ENCODE data around the gene DDB1.

DDB1 gene

GRCh38 chr11:61281581-61282250, 51.2 kb downstream of the DDB1 start:
- H3K9me3 Mint-ChIP-seq (ENCODE audit: low read depth): no peaks in the 10 kb centered on the region
- no peak overlapping the region for H3K27ac Mint-ChIP-seq
- H3K4me1 Mint-ChIP-seq (ENCODE audit: low read depth): peaks cover 3% of the 10 kb centered on the region
- no peaks in the 10 kb centered on the region for H3K27me3 Mint-ChIP-seq
- H3K36me3 Mint-ChIP-seq: peaks cover 23% of the 10 kb centered on the region
- no peak overlapping the region for H3K4me3 Mint-ChIP-seq

GRCh38 chr11:61280883-61281580, 51.9 kb downstream of the DDB1 start:
- H3K4me3 Mint-ChIP-seq: no peak overlapping the region
- H3K9me3 Mint-ChIP-seq (ENCODE audit: low read depth): no peaks in the 10 kb centered on the region
- peaks cover 21% of the 10 kb centered on the region for H3K36me3 Mint-ChIP-seq
- peaks cover 3% of the 10 kb centered on the region for H3K4me1 Mint-ChIP-seq (ENCODE audit: low read depth)
- H3K27ac Mint-ChIP-seq: no peak overlapping the region
- H3K27me3 Mint-ChIP-seq: no peaks in the 10 kb centered on the region

GRCh38 chr11:61279934-61280659, 52.8 kb downstream of the DDB1 start:
- H3K4me3 Mint-ChIP-seq: no peak overlapping the region
- H3K27me3 Mint-ChIP-seq: no peaks in the 10 kb centered on the region
- no peaks in the 10 kb centered on the region for H3K9me3 Mint-ChIP-seq (ENCODE audit: low read depth)
- peaks cover 16% of the 10 kb centered on the region for H3K36me3 Mint-ChIP-seq
- H3K4me1 Mint-ChIP-seq (ENCODE audit: low read depth): peaks cover 3% of the 10 kb centered on the region
- no peak overlapping the region for H3K27ac Mint-ChIP-seq

- Mint-ChIP-seq H3K27ac (no peak overlapping the region), H3K9me3 (ENCODE audit: low read depth) (no peaks in the 10 kb centered on the region), H3K36me3 (peaks cover 7% of the 10 kb centered on the region)
Observed at GRCh38 chr11:61278001-61278470, 54.9 kb downstream of the DDB1 start.

GRCh38 chr11:61277186-61278000, 55.5 kb downstream of the DDB1 start:
- Mint-ChIP-seq H3K27ac (no peak overlapping the region), H3K4me3 (no peak overlapping the region), H3K4me1 (ENCODE audit: low read depth) (peaks cover 3% of the 10 kb centered on the region), H3K27me3 (no peaks in the 10 kb centered on the region), H3K36me3 (peaks cover 5% of the 10 kb centered on the region), H3K9me3 (ENCODE audit: low read depth) (no peaks in the 10 kb centered on the region)

More at GRCh38 chr11:61278001-61278470, 54.9 kb downstream of the DDB1 start:
- H3K4me3 Mint-ChIP-seq: no peak overlapping the region
- peaks cover 3% of the 10 kb centered on the region for H3K4me1 Mint-ChIP-seq (ENCODE audit: low read depth)
- no peaks in the 10 kb centered on the region for H3K27me3 Mint-ChIP-seq

- no peak overlapping the region for H3K4me3 Mint-ChIP-seq
- H3K4me1 Mint-ChIP-seq (ENCODE audit: low read depth): peaks cover 3% of the 10 kb centered on the region
- peaks cover 2% of the 10 kb centered on the region for H3K36me3 Mint-ChIP-seq
- no peak overlapping the region for H3K27ac Mint-ChIP-seq
- H3K27me3 Mint-ChIP-seq: no peaks in the 10 kb centered on the region
- H3K9me3 Mint-ChIP-seq (ENCODE audit: low read depth): no peaks in the 10 kb centered on the region
Observed at GRCh38 chr11:61275191-61275590, 57.7 kb downstream of the DDB1 start.

- Mint-ChIP-seq H3K36me3 (peaks cover 2% of the 10 kb centered on the region), H3K9me3 (ENCODE audit: low read depth) (no peaks in the 10 kb centered on the region), H3K4me3 (no peak overlapping the region), H3K27ac (no peak overlapping the region), H3K4me1 (ENCODE audit: low read depth) (peaks cover 3% of the 10 kb centered on the region), H3K27me3 (no peaks in the 10 kb centered on the region)
Observed at GRCh38 chr11:61274084-61274483, 58.8 kb downstream of the DDB1 start.

- Mint-ChIP-seq H3K9me3 (ENCODE audit: low read depth) (no peaks in the 10 kb centered on the region), H3K27me3 (no peaks in the 10 kb centered on the region), H3K36me3 (peaks cover 2% of the 10 kb centered on the region), H3K4me3 (no peak overlapping the region), H3K27ac (no peak overlapping the region), H3K4me1 (ENCODE audit: low read depth) (peaks cover 3% of the 10 kb centered on the region)
Observed at GRCh38 chr11:61273178-61274078, 59.5 kb downstream of the DDB1 start.

- H3K9me3 Mint-ChIP-seq (ENCODE audit: low read depth): no peaks in the 10 kb centered on the region
- H3K4me1 Mint-ChIP-seq (ENCODE audit: low read depth): no peaks in the 10 kb centered on the region
- no peaks in the 10 kb centered on the region for H3K36me3 Mint-ChIP-seq
- H3K4me3 Mint-ChIP-seq: no peak overlapping the region
- H3K27ac Mint-ChIP-seq: no peak overlapping the region
- no peaks in the 10 kb centered on the region for H3K27me3 Mint-ChIP-seq
Observed at GRCh38 chr11:61272731-61273130, 60.2 kb downstream of the DDB1 start.

GRCh38 chr11:61270354-61271076, 62.4 kb downstream of the DDB1 start:
- Mint-ChIP-seq H3K27ac (no peak overlapping the region), H3K27me3 (no peaks in the 10 kb centered on the region), H3K4me1 (ENCODE audit: low read depth) (no peaks in the 10 kb centered on the region), H3K9me3 (ENCODE audit: low read depth) (no peaks in the 10 kb centered on the region), H3K4me3 (no peak overlapping the region), H3K36me3 (no peaks in the 10 kb centered on the region)

GRCh38 chr11:61268588-61269250, 64.2 kb downstream of the DDB1 start:
- H3K27ac Mint-ChIP-seq: no peak overlapping the region
- no peaks in the 10 kb centered on the region for H3K4me1 Mint-ChIP-seq (ENCODE audit: low read depth)
- no peaks in the 10 kb centered on the region for H3K36me3 Mint-ChIP-seq
- H3K9me3 Mint-ChIP-seq (ENCODE audit: low read depth): no peaks in the 10 kb centered on the region
- no peak overlapping the region for H3K4me3 Mint-ChIP-seq
- H3K27me3 Mint-ChIP-seq: no peaks in the 10 kb centered on the region

- no peaks in the 10 kb centered on the region for H3K9me3 Mint-ChIP-seq (ENCODE audit: low read depth)
- no peak overlapping the region for H3K4me3 Mint-ChIP-seq
- H3K27ac Mint-ChIP-seq: no peak overlapping the region
- H3K4me1 Mint-ChIP-seq (ENCODE audit: low read depth): no peaks in the 10 kb centered on the region
- no peaks in the 10 kb centered on the region for H3K27me3 Mint-ChIP-seq
- no peaks in the 10 kb centered on the region for H3K36me3 Mint-ChIP-seq
Observed at GRCh38 chr11:61267437-61267841, 65.5 kb downstream of the DDB1 start.

GRCh38 chr11:61266602-61267001, 66.3 kb downstream of the DDB1 start:
- H3K27me3 Mint-ChIP-seq: no peaks in the 10 kb centered on the region
- no peaks in the 10 kb centered on the region for H3K36me3 Mint-ChIP-seq
- H3K27ac Mint-ChIP-seq: no peak overlapping the region
- H3K4me3 Mint-ChIP-seq: no peak overlapping the region
- no peaks in the 10 kb centered on the region for H3K4me1 Mint-ChIP-seq (ENCODE audit: low read depth)
- no peaks in the 10 kb centered on the region for H3K9me3 Mint-ChIP-seq (ENCODE audit: low read depth)
